ENCODE measurements around the gene MED25.

DNA sequence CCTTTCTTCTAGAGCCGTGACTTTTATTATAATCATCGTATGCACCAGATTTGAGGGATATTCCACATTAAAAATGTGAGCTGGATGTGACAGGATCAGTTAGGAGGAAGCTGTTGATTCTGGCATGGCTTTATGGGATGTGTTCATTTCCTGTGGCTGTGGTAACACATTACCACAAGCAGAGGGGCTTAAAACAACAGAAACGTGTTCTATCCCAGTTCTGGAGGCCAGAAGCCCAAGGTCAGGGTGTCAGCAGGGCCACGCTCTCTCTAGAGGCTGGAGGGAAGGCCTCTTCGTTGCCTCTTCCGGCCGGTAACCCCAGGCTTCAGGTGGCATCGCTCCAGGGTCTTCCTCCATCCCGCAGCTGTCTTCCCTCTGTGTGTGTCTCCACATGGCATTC is 14.5 kb downstream of the MED25 start:
- TF ChIP-seq CTCF (conservative IDR thresholded peaks at IDR 0.05) (no peak), EZH2 (IDR thresholded peaks at IDR 0.05; ENCODE audit: low read depth) (no peak)
